SIG-M5 treated with dmso at 0.1 percent for 504 hours (cell line): ENCODE measurements around the gene POFUT2.

ENCODE experiments used
- DNase-seq: peaks from one replicate; lab custom pipeline; 2025; ENCODE audit not compliant: unreplicated experiment; lab: John Stamatoyannopoulos, UW

The POFUT2 gene

DNA sequence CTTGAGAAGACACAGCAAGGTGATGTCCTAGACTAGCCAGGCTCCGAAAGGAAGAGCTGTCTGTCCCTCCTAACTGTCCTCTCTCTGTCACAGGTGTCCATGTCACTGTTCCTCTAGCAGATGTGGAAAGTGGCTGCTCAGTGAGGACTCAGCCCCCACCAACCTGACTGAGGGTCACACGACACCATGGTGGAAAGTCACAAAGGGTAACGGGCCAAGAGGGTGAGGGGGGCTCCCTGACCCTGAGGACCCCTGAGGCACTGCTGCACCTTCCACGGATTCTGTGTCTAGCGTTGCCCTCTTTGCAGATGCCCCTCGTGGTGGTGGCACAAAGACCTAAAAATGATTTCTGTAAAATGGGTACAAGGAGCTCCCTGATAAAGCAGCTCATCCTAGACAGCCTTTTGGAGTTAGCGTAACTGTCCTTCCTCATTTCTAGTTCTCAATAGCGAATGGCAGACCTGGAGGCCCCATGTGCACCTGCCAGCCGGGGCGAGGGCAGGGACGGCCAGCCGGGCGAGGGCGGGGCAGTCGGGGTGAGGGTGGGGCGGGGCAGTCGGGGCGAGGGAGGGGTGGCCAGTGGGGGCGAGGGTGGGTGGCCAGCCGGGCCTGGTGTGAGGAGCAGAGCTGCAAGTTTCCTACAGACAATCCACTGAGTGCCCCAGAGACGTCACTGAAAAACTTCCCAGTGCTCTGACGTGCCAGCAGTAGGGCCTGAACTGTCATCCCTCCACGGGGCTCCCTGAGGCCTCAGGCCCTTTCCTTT, 23.4 kb downstream of the POFUT2 start:
- DNase-seq: no peak

DNA sequence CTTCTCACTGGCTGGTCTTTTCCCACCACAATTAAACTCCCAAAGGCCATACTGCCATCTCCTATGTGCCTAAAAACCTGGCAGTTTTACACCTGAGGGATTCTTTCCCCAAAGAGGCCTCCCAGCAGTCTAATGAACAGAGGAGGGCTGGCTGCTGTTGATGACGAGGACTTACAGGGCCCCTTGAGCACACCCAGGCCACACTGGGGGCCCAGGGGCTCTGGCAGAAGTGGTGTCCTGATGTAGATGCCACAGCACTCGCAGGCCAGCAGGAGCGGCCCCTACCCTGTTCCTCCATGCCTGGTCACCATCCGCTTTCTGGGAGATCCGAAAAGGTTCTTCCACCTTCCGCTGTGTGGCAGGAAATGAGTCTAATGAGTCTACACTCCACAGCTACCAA, 24.2 kb downstream of the POFUT2 start:
- DNase-seq: no peak

DNA sequence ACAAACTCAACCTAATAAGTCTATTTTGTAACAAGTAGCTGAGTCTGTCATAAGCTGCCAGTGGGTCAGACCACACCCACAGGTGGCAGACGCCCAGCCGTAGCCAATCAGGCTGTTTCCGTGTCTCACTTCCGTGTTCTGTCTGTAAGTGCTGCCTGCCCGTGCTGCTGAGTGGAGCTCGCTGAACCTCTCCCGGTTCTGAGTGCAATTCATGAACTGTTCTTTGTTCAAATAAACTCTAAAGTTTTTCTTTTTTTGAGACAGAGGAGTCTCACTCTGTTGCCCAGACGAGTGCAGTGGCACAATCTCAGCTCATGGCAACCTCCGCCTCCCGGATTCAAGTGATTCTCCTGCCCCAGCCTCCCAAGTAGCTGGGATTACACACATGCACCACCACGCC, 25.1 kb downstream of the POFUT2 start:
- no peak for DNase-seq

DNA sequence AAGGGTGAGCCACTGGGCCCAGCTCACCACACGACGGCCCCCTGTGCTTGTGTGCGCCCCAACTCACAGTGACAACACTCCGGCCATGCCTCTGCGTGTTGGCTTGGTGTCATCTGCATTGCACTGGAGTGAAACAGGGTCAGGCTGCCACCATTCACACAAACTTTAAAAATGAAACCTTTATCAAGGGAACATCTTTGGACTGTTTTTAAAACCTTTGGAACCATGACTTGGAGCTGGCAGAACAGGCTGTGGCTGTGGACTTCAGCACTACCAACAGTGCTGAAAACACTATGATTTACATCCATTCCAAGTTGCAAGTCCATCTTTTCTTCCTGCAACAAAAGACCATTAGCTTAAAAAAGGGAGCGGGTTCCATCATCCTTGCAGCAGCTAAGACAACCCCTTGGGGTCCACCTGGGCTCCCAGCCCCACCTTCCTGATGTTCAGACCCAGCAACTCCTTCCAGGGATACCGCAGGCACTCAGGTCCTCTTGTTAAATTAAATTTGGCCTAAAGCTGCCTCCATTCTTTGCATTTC, 25.6 kb downstream of the POFUT2 start:
- DNase-seq: no peak

DNA sequence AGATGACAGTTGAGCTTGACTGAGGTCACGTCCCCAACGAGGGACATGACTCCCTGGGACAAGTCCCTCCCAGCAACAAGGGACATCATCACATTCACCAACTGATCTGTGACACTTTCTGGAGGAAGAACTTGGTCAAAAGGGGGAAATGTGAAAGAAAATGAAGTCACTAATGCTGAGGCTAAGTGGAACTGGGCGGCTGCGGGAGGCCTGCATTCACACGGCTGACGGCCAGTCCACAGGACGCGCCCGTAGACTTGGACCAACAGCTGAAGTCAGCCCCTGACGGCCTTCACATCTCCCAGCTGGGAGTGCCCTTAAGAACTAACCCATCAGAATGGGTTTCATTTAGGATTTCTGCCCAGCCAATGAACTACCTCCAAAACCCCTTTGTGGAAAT, 26.6 kb downstream of the POFUT2 start:
- no peak for DNase-seq

DNA sequence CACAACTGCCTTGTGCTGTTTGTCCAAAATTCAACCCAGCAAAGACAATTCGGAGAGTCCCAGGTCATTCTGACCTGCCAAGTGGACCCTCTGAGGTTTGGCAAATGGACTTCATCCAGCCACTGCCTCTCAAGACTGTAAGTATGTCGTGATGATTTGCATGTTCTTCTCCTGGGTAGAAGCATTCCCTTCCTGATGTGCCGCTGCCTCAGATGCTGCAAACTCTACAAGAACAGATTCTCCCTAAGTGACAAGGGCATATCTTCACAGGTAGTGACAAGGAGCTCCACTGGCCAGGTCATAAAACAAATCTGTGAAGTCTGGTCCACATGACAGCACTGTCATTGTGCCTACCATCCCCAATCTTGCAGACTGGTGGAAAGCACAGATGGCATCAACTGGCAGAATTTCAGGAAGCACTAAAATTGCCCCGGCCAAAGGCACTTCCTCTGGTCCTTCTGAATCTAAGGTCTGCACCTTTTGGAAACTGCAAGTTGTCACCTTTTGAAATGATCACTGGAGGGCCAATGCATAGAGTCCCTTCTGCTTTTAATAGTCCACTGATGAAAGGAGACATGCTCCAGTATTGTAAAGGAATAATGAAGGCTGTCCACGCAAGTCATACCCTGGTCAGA, 27.4 kb downstream of the POFUT2 start:
- DNase-seq: no peak

DNA sequence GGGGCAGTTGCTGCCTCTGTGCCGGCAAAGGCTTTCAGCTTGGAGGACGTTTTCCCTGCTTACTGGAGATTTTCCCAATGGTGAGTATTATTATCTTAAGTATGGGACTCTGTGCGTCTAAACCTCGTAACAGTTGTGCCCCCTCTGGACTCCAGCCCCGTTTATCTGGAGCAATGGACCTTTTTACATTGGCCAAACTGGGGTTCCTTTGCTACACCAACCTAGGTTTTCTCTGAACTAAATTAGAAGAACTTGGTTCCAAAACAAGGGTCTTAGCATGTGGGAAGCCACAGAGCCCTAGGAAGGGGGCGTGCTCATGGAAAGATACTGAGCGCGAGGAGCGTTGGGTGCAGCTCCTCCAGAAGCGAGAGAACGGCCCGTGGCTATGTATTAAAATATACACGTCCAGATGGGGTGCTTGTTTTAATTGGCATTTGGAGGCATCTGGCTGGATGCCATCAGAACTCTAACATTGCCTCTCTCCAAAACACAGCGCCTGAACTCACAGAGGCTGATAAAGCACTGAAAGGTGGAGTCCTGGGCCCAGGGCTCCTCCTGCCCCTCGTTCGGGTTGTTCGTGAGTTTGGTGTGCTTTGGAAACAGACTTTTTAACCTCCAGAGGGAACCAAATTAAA, 28.4 kb downstream of the POFUT2 start:
- no peak for DNase-seq

DNA sequence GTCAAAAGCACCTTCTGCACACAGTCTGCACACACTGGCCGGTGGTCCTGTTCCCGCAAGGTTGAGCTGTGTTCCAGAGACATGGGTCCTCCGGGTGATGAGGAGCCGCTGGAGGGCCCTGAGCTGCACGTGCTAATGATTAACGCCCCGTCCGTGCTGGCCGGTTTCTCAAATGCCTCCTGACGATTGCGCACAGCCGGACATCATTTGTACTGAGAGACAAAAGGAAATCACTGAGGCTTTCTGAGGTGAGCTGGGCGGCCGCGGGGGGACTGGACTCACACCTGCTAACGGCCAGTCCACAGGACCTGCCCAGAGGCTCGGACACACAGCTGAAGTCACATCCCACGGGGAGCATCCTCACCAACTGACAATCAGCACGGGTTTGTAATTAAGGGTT, 29.2 kb downstream of the POFUT2 start:
- DNase-seq: no peak

DNA sequence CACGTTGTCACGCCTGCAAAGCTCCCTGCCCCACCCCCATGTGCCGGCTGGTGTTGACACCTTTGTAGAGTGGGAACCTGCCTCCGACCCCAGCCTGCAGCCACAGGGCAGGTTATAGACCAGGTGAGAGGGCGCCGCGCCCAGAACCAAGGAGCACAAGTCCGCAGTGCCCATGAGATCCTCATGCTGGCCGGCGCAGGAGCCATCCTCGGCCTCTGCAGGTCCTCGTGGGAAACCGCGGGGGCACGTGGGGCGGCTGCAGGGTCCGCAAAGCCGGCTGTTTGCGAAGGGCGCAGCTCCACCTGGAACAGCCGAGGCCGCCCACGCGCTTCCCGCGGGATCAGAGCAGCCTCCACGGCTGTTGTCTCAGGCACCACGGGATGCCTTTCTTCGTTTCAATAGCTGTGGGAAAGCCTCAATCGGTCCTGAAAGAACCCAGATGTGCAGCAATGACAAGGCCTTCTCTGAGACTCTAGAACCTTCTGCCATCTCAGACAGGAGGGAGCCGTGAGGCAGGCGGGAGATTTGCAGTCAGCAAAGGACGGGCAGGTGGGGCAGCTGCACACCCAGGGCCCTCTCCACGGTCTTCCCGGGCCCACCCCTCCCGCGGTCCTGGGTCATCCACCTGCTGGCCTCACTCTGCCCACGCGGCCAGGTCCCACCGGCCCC, 29.9 kb downstream of the POFUT2 start:
- DNase-seq: no peak

DNA sequence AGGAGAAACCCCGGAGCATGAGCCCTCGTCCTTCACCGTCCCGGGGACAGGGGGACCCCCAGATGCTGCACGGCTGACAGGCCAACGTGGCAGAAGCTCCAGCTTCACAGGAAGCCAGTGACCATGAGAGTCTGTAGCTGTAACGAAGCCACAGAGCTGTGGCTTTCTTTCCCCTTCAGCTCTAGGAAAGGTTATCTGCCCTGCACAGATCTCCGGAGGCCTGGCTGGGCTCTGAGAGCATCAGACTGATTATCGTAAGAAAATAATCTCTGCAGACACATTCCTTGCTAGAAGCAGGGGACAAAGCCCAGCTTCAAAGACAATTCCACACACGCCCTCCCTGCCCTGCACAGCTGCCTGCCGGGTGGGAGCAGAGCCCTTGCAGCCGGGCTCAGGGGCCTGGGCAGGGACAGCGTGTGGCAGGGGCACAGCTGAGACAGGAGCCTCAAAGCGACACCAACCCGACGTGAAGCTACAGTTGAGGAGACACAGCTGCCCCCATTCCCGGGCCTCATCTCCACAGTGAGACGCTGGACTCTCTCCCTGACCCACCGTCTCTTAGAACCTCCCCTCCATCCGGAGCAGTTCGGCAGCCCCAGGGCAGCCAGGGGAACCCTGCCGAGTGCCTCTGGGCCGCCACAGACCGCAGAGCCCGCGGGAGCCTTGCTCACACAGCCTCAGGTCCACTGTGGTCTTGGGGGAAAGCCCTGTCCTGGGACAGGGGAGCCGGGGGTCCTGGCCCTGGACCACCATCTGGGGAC, 30.6 kb downstream of the POFUT2 start:
- DNase-seq: no peak

DNA sequence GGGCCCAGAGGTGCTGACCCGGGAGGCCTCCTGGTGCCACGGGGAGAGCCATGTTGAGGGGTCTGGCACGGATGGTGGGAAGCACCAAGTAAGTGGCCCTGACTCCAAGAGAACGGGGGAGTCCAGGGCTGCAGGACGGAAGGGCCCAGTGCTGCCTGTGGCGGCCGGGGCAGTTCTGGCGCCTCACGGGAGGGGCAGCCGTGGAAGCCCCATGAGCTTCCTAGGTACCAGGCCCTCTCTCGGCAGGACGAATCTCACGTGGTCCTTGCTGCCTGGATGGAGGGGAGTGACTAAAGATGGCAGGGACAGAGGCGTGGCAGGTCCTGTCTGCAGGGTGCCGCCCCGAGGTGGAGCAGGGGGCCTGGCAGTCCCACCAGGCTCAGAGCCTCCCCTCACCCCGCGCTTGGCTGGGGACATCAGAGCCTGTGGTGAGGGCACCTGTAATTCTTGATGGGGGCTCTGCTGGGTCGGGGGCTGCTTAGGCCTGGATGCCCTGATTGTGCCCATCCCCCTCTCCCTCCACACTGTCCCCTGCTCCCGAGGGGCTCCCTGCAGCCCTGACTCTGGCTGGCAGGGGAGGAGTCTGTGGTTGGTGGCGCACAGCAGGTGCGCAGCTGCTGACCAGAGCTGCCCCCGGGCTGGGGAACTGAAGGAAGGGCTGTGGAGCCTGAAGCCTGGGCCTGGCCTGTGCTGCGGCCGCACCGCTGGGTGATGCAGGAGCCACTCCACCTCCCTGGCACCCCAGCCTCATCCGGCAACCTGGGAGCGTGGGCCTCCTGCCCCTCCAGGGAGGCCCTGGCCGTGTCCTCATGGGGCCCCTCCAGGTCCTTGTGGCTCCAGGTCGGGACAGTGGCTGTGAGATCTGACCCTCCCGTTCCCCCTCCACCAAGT, 31.4 kb downstream of the POFUT2 start:
- DNase-seq: no peak

DNA sequence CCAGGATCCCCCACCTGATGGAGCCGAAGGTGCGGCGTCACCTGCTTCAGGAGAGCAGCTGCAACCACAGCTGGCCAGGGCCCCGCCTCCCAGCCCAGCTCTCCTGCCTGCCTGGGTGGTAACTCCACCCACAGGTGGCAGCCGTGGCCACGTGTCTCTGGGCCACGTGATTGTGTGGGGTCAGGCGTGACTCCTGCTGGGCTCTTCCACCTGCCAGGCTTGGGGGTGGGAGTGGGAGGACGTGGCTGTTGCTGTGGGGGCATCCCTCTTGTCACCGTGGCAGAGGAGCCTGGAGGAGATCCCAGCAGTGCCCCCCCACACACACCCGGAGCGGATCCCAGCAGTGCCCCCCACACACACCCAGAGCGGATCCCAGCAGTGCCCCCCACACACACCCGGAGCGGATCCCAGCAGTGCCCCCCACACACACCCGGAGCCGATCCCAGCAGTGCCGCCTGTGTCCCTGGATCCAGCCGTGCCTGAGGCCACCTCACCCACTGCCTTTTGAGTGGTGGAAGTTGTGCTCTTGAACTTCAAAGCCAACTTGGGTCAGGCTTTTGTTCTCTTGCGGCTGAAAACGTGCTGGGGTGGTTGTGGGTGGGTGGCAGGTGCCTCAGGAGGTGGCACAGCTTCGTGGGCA, 32.2 kb downstream of the POFUT2 start:
- no peak for DNase-seq

DNA sequence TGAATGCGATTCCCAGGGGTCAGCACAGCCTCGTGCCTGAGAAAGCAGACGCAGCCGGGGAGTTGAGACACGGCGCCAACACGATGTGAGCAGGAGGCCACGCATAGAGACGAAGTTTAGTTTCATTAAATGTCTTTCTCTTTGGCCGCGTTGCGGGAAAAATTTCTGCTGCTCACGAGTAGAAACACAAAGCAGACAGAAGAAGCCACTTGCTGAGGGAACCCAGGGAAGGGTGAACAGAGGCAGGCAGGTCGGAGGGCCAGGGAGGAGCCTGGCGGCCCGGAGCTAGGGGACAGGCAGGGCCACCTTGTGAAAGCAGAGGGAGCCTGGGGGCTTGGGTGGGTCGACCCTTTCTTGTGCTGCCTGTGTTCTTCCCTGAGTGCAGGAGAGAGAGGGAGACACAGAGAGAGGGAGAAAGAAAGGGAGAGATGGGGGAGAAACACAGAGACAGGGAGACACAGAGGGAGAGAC, 33.2 kb downstream of the POFUT2 start:
- DNase-seq: no peak

DNA sequence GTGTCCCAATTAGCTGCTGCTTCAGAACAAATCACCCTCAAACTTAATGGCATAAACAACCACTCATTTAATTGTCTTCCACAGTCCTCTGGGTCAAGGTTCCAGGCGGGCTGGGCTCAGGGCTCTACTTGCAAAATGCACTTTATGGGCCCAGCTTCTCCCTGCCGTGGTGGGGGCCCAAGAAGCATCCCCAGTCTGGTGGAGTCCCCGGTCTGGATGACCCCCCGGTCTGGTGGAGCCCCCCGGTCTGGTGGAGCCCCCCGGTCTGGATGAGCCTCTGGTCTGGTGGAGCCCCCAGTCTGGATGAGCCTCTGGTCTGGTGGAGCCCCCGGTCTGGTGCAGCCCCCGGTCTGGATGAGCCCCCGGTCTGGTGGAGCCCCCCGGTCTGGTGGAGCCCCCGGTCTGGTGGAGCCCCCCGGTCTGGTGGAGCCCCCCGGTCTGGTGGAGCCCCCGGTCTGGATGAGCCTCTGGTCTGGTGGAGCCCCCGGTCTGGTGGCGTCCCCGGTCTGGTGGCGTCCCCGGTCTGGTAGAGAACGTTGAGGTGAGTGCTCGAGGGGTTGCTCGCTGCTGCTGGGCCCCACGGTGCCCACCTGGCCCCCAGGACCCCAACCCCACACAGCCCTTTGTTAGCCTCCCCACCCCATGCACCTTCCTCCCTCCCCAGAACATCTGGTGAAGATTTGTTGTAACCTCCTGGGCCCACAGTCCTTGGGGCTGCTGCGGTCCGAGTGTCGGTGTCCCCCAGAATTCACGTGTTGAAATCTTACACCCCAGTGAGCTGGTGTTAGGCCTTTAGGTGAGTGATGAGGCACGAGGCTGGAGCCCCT, 33.8 kb downstream of the POFUT2 start:
- no peak for DNase-seq

DNA sequence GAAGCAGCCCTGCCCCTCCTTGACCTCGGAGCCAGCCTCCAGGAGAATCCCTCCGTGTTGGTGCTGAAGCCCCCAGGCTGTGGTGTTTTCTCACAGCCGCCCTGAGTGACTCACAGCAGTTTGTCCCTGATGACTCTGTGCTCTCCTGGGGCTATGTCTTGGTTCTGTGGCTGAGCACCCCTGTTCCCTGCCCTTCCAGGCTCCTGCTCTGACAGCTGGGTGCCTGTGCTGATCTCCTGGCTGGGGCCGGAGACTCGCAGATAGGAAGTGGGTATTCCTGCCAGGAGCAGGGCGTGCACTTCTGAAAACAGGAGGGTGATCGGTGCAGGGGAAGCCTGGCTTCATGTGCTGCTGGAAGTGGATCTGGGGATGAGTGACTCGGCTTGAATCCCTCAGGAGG, 34.5 kb downstream of the POFUT2 start:
- DNase-seq: no peak

DNA sequence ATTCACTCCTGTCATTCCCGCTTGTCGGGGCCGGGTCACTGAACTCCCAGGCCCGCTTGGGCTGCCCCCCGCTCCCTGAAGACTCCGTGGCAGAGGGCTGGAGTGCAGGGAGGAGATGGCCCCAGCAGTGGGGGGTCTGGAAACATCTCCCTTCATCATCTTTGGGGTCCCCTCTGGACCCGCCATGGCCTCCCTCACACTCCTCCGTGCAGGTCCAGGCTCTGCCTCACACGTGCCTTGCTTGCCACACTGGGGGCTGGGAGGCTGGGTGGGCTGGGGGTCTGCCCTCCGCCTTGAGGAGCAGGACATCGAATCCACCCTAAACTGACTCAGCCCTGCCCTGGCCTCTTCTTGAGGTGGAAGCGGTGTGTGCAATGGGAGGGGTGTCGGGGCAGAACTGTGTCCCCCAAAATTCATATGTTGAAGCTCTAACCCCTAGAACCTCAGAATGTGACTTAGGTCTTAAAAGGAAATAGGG, 35.2 kb downstream of the POFUT2 start:
- no peak for DNase-seq

DNA sequence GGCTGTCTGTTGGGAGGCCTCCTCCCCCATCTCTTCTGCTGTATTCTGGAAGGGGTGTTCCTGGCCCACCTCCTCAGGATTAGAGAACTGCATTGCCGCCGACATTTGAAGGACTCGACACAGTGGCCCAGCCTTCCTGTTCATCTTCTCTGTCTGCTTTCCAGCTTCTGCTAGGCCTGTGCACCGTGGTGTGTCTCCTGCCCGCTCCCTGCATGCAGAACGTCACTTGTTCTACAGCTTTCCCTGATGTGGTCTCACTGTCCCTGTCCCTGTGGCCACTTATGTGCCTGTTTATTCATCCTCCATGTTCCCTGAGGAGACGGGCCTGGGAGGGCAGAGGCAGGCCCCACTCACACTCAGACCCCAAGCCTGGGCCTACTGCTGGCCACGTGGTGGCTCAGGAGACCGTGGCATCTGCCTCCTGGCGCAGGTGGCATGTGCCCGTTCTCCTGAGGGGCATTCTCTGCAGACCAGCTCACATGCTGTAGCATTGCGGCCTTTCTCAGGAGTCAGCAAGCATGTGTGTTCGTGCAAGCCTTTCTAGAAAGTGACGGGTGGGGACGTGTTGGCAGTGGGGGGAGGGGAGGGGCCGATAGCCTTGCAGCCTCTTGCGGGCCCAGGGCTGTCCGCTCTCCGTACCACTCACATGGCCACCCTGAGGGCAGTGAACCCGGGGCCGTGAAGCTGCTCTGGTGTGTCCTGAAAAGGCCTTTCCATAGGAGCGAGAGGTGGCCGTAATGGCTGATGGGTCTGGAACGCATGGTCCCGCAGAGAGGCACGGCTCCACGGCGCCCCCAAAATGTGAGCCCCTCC, 35.9 kb downstream of the POFUT2 start:
- DNase-seq: no peak
